ENCODE results near the gene ZKSCAN8.

DNA sequence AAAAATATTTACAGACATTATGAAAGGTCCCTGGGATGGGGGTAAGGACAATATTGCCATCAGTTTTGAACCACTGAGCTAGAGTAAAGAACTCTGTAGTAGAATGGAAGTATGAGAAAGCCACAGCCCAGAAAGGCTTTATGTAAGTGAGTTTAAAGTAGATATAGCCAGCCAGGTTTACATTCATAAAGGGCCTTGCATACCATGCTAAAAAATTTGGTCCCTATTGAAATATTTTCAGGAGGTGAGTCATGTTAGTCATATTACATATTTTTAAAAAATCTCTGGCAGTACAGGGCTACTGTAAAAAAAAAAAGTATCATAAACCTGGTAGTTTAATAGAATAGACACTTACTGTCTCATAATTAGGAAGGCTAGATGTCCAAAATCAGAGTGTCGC, 3.5 kb downstream of the ZKSCAN8 start:
- TF ChIP-seq, protein P1, sequence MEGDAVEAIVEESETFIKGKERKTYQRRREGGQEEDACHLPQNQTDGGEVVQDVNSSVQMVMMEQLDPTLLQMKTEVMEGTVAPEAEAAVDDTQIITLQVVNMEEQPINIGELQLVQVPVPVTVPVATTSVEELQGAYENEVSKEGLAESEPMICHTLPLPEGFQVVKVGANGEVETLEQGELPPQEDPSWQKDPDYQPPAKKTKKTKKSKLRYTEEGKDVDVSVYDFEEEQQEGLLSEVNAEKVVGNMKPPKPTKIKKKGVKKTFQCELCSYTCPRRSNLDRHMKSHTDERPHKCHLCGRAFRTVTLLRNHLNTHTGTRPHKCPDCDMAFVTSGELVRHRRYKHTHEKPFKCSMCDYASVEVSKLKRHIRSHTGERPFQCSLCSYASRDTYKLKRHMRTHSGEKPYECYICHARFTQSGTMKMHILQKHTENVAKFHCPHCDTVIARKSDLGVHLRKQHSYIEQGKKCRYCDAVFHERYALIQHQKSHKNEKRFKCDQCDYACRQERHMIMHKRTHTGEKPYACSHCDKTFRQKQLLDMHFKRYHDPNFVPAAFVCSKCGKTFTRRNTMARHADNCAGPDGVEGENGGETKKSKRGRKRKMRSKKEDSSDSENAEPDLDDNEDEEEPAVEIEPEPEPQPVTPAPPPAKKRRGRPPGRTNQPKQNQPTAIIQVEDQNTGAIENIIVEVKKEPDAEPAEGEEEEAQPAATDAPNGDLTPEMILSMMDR (IDR thresholded peaks at IDR 0.05; ENCODE audit: insufficient read depth, low read length) = no peak
- TF ChIP-seq POLR2AphosphoS5 (IDR thresholded peaks at IDR 0.05; ENCODE audit: low read depth) (no peak), SPI1 (IDR thresholded peaks at IDR 0.05; ENCODE audit: borderline replicate concordance, low read depth) (no peak)
- TF ChIP-seq, protein P2, sequence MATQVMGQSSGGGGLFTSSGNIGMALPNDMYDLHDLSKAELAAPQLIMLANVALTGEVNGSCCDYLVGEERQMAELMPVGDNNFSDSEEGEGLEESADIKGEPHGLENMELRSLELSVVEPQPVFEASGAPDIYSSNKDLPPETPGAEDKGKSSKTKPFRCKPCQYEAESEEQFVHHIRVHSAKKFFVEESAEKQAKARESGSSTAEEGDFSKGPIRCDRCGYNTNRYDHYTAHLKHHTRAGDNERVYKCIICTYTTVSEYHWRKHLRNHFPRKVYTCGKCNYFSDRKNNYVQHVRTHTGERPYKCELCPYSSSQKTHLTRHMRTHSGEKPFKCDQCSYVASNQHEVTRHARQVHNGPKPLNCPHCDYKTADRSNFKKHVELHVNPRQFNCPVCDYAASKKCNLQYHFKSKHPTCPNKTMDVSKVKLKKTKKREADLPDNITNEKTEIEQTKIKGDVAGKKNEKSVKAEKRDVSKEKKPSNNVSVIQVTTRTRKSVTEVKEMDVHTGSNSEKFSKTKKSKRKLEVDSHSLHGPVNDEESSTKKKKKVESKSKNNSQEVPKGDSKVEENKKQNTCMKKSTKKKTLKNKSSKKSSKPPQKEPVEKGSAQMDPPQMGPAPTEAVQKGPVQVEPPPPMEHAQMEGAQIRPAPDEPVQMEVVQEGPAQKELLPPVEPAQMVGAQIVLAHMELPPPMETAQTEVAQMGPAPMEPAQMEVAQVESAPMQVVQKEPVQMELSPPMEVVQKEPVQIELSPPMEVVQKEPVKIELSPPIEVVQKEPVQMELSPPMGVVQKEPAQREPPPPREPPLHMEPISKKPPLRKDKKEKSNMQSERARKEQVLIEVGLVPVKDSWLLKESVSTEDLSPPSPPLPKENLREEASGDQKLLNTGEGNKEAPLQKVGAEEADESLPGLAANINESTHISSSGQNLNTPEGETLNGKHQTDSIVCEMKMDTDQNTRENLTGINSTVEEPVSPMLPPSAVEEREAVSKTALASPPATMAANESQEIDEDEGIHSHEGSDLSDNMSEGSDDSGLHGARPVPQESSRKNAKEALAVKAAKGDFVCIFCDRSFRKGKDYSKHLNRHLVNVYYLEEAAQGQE (IDR thresholded peaks at IDR 0.05; ENCODE audit: insufficient replicate concordance, low read depth) = no peak
